HepG2 (cell line): ENCODE results near the gene STX8. TPM values are rescaled to one million over a fixed set of nuclear protein-coding genes. Genes with fewer than 3 reads are reported as not detected.
A peak's percentile ranks its signal among the peaks of the same experiment; 100 is the strongest.

Experiments
- ATAC-seq: fragments of 200-7000 bp; cut with Tn5 transposase; 3 replicates; pipeline ENCODE4 v1.9.1; 2020; ENCODE audit warnings: mild to moderate bottlenecking, moderate library complexity
- BruUV-seq: library from RNA; stranded (reverse); fragments of 400-500 nt; replicated peaks from 2 replicates; lab custom pipeline; 2021; lab: Mats Ljungman, UMichigan
- CTCF ChIA-PET: fragments of 300-600 bp; formaldehyde crosslinking; extraction: SDS; loops from one replicate; lab custom pipeline; 2021; ENCODE audit warnings: low total read pairs, inconsistent platforms, low intra/inter-chr PET ratio; lab: Yijun Ruan, JAX
- POLR2A ChIA-PET: fragments of 350-600 bp; sonication (Branson Sonifier 250); formaldehyde crosslinking; loops from one replicate; lab custom pipeline; 2020; ENCODE audit warnings: antibody characterized with exemption, inconsistent platforms; lab: Yijun Ruan, JAX
- DNase-seq: peaks from one replicate; pipeline ENCODE4 v3.0.0-alpha.2; 2015; ENCODE audit warnings: low spot score
- FAIRE-seq: peaks from 3 replicates; lab custom pipeline; 2011; peaks lifted over from hg19 to GRCh38; lab: Jason Lieb, UNC
- H2AFZ ChIP-seq: one replicate; pipeline ENCODE4 v1.6.1; 2011; ENCODE audit warnings: low read length, inconsistent platforms
- H3K27ac ChIP-seq: fragments of 300-600 bp; 3 replicates; pipeline ENCODE4 v1.8.0; 2011; ENCODE audit warnings: mixed run types, mild to moderate bottlenecking, mixed read lengths, low read length, inconsistent platforms; ENCODE audit not compliant: insufficient read depth; ENCODE audit errors: extremely low read length
- H3K27me3 ChIP-seq, 2 experiments: fragments of 200-600 bp in 1 of 2; 2 replicates in 1 of 2; 3 replicates in 1 of 2; pipeline versions ENCODE4 v1.6.0 to v1.8.0; 2011; ENCODE audit warnings: low read length in 2 of 2, mild to moderate bottlenecking in 2 of 2, moderate library complexity in 2 of 2, inconsistent platforms in 1 of 2; ENCODE audit not compliant: insufficient read depth in 2 of 2, control insufficient read depth in 1 of 2
- H3K36me3 ChIP-seq, 2 experiments: fragments of 200-600 bp in 1 of 2; replicated peaks in 1 of 2; 2 replicates in 1 of 2; 3 replicates in 1 of 2; pipeline versions ENCODE4 v1.5.1 to v1.8.0; 2011; ENCODE audit warnings: low read length in 2 of 2, inconsistent platforms in 1 of 2; ENCODE audit not compliant: insufficient read depth in 2 of 2, control insufficient read depth in 1 of 2
- H3K4me1 ChIP-seq: 2 replicates; pipeline ENCODE4 v1.5.1; 2012; ENCODE audit warnings: low read length, inconsistent platforms; ENCODE audit not compliant: insufficient read depth
- H3K4me2 ChIP-seq: 2 replicates; pipeline ENCODE4 v1.6.0; 2011; ENCODE audit warnings: low read depth, low read length, inconsistent platforms
- H3K4me3 ChIP-seq, 3 experiments: fragments of 200-600 bp in 1 of 3; sonication (generic), shearing (Covaris generic) in 1 of 3; replicated peaks in 1 of 3; 2 replicates each; pipeline ENCODE4 v1.5.1; 2011 to 2016; ENCODE audit warnings: low read length in 3 of 3, inconsistent platforms in 2 of 3, low read depth in 2 of 3, mild to moderate bottlenecking in 2 of 3, control low read depth in 1 of 3, mixed read lengths in 1 of 3; ENCODE audit not compliant: insufficient read depth in 1 of 3
- H3K79me2 ChIP-seq: one replicate; pipeline ENCODE4 v1.6.1; 2011; ENCODE audit warnings: low read length, inconsistent platforms; ENCODE audit not compliant: insufficient read depth
- H3K9ac ChIP-seq: 2 replicates; pipeline ENCODE4 v1.6.0; 2011; ENCODE audit warnings: mild to moderate bottlenecking, low read depth, low read length, inconsistent platforms; ENCODE audit not compliant: insufficient read depth
- H3K9me3 ChIP-seq: 2 replicates; pipeline ENCODE4 v1.5.1; 2012; ENCODE audit warnings: mild to moderate bottlenecking, low read length
- H4K20me1 ChIP-seq: 2 replicates; pipeline ENCODE4 v1.6.0; 2011; ENCODE audit warnings: inconsistent platforms, mild to moderate bottlenecking, low read length, moderate library complexity; ENCODE audit not compliant: insufficient read depth
- CHD2 ChIP-seq: IDR thresholded peaks from 2 replicates; pipeline ENCODE4 v1.6.1; 2011; ENCODE audit warnings: low read depth, low read length, improper control_type of control experiment
- HMGXB3 ChIP-seq: sonication (generic); formaldehyde crosslinking; IDR thresholded peaks from 2 replicates; pipeline ENCODE4 v1.4.0; 2020; ENCODE audit warnings: missing genetic modification reagents, borderline replicate concordance
- ZNF7 ChIP-seq: IDR thresholded peaks from 2 replicates; pipeline ENCODE4 v1.6.1; 2016; ENCODE audit warnings: missing biosample characterization, missing genetic modification reagents
- WGBS: methylation state at CpG from one replicate; pipeline ENCODE4 v1.1.6; 2017; ENCODE audit warnings: low lambda C conversion rate; 5-methylcytosine and 5-hydroxymethylcytosine counted together
- in situ Hi-C: cut with HindIII; loops from 2 replicates; pipeline ENCODE4 v1.10.0; 2017; ENCODE audit warnings: low pct_unique_long_range_greater_than_20kb; ENCODE audit not compliant: extremely low pct_ligation_motif_present
- intact Hi-C: fragments of 100-400 bp; cut with micrococcal nuclease; formaldehyde crosslinking; loops from one replicate; pipeline ENCODE4 v1.10.0; 2022; ENCODE audit not compliant: unreplicated experiment
- polyA plus RNA-seq, 8 experiments: library from polyadenylated mRNA; depleted of rRNA in 3 of 8; stranded (reverse) in 7 of 8; unstranded in 1 of 8; fragments of >200 nt; fragmentation: Illumina TruSeq in 4 of 8; extraction: Trizol in 4 of 8; gene quantifications; 2 replicates each; pipeline versions ENCODE4 v1.2.1 to v1.2.3, GENCODE V29; 2011 to 2016; ENCODE audit warnings: low read depth in 4 of 8, missing spikeins in 1 of 8, mixed read lengths in 1 of 8; ENCODE audit not compliant: insufficient read depth in 1 of 8
- total RNA-seq, 5 experiments: library from RNA; depleted of rRNA; stranded (reverse); fragments of >200 nt; fragmentation: Illumina TruSeq; extraction: Trizol; gene quantifications; 2 replicates each; pipeline ENCODE4 v1.2.3, GENCODE V29; 2016; ENCODE audit warnings: low read depth in 1 of 5

The STX8 gene
- total and polyA plus RNA-seq, 2 of the 13 experiments (the other 11 are each of a cell fraction or from before 2014, with no cell fraction given) = 36.4 to 53.6 TPM

- no peak for TF ChIP-seq HMGXB3
These were observed 269.5 kb downstream of the STX8 start (continued) for GRCh38 chr17:9306086-9306485.

- Histone ChIP-seq H3K79me2 (no peaks in the 10 kb centered on the region), H3K36me3 (no peaks in the 10 kb centered on the region), H2AFZ (no peak overlapping the region), H3K9ac (no peak overlapping the region), H3K4me3 (no peak overlapping the region), H3K9me3 (no peaks in the 10 kb centered on the region), H4K20me1 (no peaks in the 10 kb centered on the region), H3K4me1 (0 out of 2 replicates have a peak, but pooled peaks cover 9% of the 10 kb centered on the region), H3K4me2 (no peak overlapping the region), H3K27ac (no peak overlapping the region), H3K27me3 (no peaks in the 10 kb centered on the region)
- ATAC-seq (no peak), DNase-seq (no peak), FAIRE-seq (no peak)
- intact Hi-C loops = loop anchor here (10.0 kb wide), 1 partner anchor 225 kb away; no protein-coding TSS in a partner anchor
- 97% methylated on average over 7 of the region's 7 CpGs for WGBS
- no TSS peak for BruUV-seq
- POLR2A ChIA-PET = no interaction called here
- in situ Hi-C loops = loop anchor here (25.0 kb wide), 1 partner anchor 312 kb away; no protein-coding TSS in a partner anchor
- TF ChIP-seq ZNF7 (peak; percentile 27; the same call in 1 of the 2 replicates), CHD2 (no peak)
- CTCF ChIA-PET = no interaction called here
These were observed 275.9 kb downstream of the STX8 start for GRCh38 chr17:9299695-9300094.
